ENCODE results near the gene SH3RF3. TPM values are rescaled to one million over a fixed set of nuclear protein-coding genes. Genes with fewer than 3 reads are reported as not detected.

Gene SH3RF3
- total and polyA plus RNA-seq, 10 of the 15 experiments (the other 5 are each of a cell fraction or from before 2014, with no cell fraction given), result 0.08 to 8.8 (median 2.3) TPM

DNA sequence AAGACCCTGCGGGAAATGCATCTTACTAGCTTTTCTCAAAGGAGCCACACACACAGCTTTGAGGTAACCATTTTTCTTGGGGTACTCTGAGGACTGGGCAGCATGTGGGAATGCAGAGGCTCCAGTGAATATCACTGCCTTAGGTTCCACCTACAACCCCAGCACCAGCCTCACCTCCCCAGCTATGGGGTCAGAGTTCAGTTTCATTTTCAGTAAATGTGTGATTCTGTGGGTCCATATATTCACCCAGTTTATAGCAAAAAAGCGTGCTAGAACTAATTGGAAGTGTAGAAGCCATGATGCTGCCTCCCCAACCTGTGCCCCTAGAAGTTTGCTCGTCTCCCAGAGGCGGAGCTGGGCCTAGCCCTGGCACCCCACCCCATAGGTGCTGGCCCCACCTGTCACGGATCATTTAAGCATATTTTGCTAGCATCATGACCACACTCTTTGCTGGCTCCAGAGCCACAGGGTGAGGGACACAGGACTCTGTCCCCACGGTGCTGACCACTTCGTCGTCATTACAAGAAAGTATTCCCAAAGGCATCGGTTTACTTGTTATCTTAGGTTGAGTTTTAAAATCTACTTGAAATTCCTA is 57.7 kb downstream of the SH3RF3 start:
- CTCF ChIA-PET, result interaction anchor here (1.0 to 1.2 kb wide), 2 partner anchors 8 to 325 kb away, joined by 3 read pairs; no protein-coding TSS in a partner anchor
- Histone ChIP-seq H3K79me2 (ENCODE audit: control insufficient read depth, insufficient read depth, low read length) (no peaks in the 10 kb centered on the region), H3K36me3 (ENCODE audit: control insufficient read depth in 2 of 2, insufficient read depth in 2 of 2, low read length in 1 of 2) (no peaks in the 10 kb centered on the region), H4K20me1 (ENCODE audit: control insufficient read depth, insufficient read depth) (no peaks in the 10 kb centered on the region), H3K4me3 (no peak overlapping the region), H3K9me3 (replicated peaks; ENCODE audit: control insufficient read depth, insufficient read depth, low read length) (no peaks in the 10 kb centered on the region), H3K4me1 (ENCODE audit: control insufficient read depth, insufficient read depth, low read length) (no peaks in the 10 kb centered on the region), H3K27me3 (replicated peaks in 1 of 2; ENCODE audit: control insufficient read depth in 2 of 2, insufficient read depth in 2 of 2, low read length in 1 of 2) (no peaks in the 10 kb centered on the region), H3K27ac (ENCODE audit: control insufficient read depth, insufficient read depth) (no peak overlapping the region), H2AFZ (ENCODE audit: control insufficient read depth, low read depth, low read length) (no peak overlapping the region), H3K9ac (ENCODE audit: control insufficient read depth, insufficient read depth, low read length) (no peak overlapping the region), H3K4me2 (ENCODE audit: control insufficient read depth, insufficient read depth) (no peak overlapping the region)
- no TSS peak for BruUV-seq (replicated peaks)
- POLR2A ChIA-PET, result interaction anchor here (1.2 kb wide), 2 partner anchors 19 to 21 kb away, joined by 3 read pairs; no protein-coding TSS in a partner anchor
- SMC1A ChIA-PET (ENCODE audit: uncharacterized antibody, unreplicated experiment), result interaction anchor here (1.0 to 1.7 kb wide), 4 partner anchors 9 to 24 kb away, joined by 3 to 5 read pairs (median 4); no protein-coding TSS in a partner anchor
- RAD21 ChIA-PET (ENCODE audit: unreplicated experiment), result interaction anchor here (0.9 kb wide), 1 partner anchor 20 kb away, joined by 3 read pairs; no protein-coding TSS in a partner anchor
- in situ Hi-C loops (cut with MboI), result loop anchor here (5.0 kb wide), 1 partner anchor 49 kb away; no protein-coding TSS in a partner anchor
- FAIRE-seq, result no peak
- no peak for DNase-seq (ENCODE audit: low read depth, low spot score)
- 47% methylated on average over 9 of the region's 9 CpGs for WGBS (ENCODE audit: insufficient coverage, insufficient replicate concordance, low lambda C conversion rate, missing lambda C conversion rate)
- intact Hi-C loops (cut with micrococcal nuclease; ENCODE audit: unreplicated experiment), result loop anchor here (1.0 kb wide), 1 partner anchor 21 kb away; no protein-coding TSS in a partner anchor
- ATAC-seq, result peak; percentile 72
- TF ChIP-seq NR2F1 (conservative IDR thresholded peaks at IDR 0.05), result peak; percentile 95
- no peak for TF ChIP-seq CHD4 (IDR thresholded peaks at IDR 0.05)
- TF ChIP-seq, protein P1, sequence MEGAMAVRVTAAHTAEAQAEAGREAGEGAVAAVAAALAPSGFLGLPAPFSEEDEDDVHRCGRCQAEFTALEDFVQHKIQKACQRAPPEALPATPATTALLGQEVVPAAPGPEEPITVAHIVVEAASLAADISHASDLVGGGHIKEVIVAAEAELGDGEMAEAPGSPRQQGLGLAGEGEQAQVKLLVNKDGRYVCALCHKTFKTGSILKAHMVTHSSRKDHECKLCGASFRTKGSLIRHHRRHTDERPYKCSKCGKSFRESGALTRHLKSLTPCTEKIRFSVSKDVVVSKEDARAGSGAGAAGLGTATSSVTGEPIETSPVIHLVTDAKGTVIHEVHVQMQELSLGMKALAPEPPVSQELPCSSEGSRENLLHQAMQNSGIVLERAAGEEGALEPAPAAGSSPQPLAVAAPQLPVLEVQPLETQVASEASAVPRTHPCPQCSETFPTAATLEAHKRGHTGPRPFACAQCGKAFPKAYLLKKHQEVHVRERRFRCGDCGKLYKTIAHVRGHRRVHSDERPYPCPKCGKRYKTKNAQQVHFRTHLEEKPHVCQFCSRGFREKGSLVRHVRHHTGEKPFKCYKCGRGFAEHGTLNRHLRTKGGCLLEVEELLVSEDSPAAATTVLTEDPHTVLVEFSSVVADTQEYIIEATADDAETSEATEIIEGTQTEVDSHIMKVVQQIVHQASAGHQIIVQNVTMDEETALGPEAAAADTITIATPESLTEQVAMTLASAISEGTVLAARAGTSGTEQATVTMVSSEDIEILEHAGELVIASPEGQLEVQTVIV (IDR thresholded peaks at IDR 0.05; ENCODE audit: borderline replicate concordance, partially characterized antibody), result no peak
- TF ChIP-seq SREBF1 (IDR thresholded peaks at IDR 0.05; ENCODE audit: low read length), result no peak
- TF ChIP-seq, protein P2, sequence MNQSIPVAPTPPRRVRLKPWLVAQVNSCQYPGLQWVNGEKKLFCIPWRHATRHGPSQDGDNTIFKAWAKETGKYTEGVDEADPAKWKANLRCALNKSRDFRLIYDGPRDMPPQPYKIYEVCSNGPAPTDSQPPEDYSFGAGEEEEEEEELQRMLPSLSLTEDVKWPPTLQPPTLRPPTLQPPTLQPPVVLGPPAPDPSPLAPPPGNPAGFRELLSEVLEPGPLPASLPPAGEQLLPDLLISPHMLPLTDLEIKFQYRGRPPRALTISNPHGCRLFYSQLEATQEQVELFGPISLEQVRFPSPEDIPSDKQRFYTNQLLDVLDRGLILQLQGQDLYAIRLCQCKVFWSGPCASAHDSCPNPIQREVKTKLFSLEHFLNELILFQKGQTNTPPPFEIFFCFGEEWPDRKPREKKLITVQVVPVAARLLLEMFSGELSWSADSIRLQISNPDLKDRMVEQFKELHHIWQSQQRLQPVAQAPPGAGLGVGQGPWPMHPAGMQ (IDR thresholded peaks at IDR 0.05; ENCODE audit: borderline replicate concordance), result no peak
- no peak for TF ChIP-seq EGR1 (IDR thresholded peaks at IDR 0.05; ENCODE audit: borderline replicate concordance in 1 of 2, low read depth in 2 of 2, low read length in 2 of 2)
- TF ChIP-seq, protein P3, sequence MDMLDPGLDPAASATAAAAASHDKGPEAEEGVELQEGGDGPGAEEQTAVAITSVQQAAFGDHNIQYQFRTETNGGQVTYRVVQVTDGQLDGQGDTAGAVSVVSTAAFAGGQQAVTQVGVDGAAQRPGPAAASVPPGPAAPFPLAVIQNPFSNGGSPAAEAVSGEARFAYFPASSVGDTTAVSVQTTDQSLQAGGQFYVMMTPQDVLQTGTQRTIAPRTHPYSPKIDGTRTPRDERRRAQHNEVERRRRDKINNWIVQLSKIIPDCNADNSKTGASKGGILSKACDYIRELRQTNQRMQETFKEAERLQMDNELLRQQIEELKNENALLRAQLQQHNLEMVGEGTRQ (IDR thresholded peaks at IDR 0.05; ENCODE audit: borderline replicate concordance, low read depth, low read length), result no peak
- TF ChIP-seq SMAD5 (IDR thresholded peaks at IDR 0.05; ENCODE audit: low read depth), result no peak
- TF ChIP-seq CEBPB (IDR thresholded peaks at IDR 0.05; ENCODE audit: borderline replicate concordance in 1 of 2, low read depth in 2 of 2, low read length in 2 of 2), result no peak
- 0 out of 2 replicates have a peak, but pooled peaks have one; percentile 23 for TF ChIP-seq NR2C1 (IDR thresholded peaks at IDR 0.05)
- TF ChIP-seq, protein P4, sequence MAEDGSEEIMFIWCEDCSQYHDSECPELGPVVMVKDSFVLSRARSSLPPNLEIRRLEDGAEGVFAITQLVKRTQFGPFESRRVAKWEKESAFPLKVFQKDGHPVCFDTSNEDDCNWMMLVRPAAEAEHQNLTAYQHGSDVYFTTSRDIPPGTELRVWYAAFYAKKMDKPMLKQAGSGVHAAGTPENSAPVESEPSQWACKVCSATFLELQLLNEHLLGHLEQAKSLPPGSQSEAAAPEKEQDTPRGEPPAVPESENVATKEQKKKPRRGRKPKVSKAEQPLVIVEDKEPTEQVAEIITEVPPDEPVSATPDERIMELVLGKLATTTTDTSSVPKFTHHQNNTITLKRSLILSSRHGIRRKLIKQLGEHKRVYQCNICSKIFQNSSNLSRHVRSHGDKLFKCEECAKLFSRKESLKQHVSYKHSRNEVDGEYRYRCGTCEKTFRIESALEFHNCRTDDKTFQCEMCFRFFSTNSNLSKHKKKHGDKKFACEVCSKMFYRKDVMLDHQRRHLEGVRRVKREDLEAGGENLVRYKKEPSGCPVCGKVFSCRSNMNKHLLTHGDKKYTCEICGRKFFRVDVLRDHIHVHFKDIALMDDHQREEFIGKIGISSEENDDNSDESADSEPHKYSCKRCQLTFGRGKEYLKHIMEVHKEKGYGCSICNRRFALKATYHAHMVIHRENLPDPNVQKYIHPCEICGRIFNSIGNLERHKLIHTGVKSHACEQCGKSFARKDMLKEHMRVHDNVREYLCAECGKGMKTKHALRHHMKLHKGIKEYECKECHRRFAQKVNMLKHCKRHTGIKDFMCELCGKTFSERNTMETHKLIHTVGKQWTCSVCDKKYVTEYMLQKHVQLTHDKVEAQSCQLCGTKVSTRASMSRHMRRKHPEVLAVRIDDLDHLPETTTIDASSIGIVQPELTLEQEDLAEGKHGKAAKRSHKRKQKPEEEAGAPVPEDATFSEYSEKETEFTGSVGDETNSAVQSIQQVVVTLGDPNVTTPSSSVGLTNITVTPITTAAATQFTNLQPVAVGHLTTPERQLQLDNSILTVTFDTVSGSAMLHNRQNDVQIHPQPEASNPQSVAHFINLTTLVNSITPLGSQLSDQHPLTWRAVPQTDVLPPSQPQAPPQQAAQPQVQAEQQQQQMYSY (CRISPR knock-in tag; IDR thresholded peaks at IDR 0.05), result no peak
- no peak for TF ChIP-seq LARP7 (IDR thresholded peaks at IDR 0.05)
- no peak for TF ChIP-seq NFXL1 (IDR thresholded peaks at IDR 0.05; ENCODE audit: borderline replicate concordance)
- 0 out of 4 replicates have a peak, but pooled peaks of 1 of the 2 experiments have one; percentile 17 for TF ChIP-seq BHLHE40 (IDR thresholded peaks at IDR 0.05; ENCODE audit: borderline replicate concordance in 1 of 2, low read depth in 2 of 2, low read length in 1 of 2)

Measured in GM12878 (cell line).